Measurements from ENCODE around the gene SUN5.

The SUN5 gene

GRCh38 chr20:32980131-32980941 is 23.9 kb downstream of the SUN5 start:
- H3K4me3 ChIP-seq (ENCODE audit: low read length), result no peak overlapping the region
- no peaks in the 10 kb centered on the region for H3F3A ChIP-seq (ENCODE audit: control insufficient read depth, insufficient read depth)
- no peaks in the 10 kb centered on the region for H3K79me2 ChIP-seq (ENCODE audit: control insufficient read depth, low read length)
- H3K9me2 ChIP-seq (replicated peaks; ENCODE audit: control insufficient read depth, low read length), result no peaks in the 10 kb centered on the region
- no peak overlapping the region for H3K27ac ChIP-seq (ENCODE audit: low read depth, low read length)
- H3K36me3 ChIP-seq (ENCODE audit: control insufficient read depth, low read length), result no peaks in the 10 kb centered on the region
- TF ChIP-seq CTCF (IDR thresholded peaks at IDR 0.05; ENCODE audit: low read depth, low read length, poor library complexity, severe bottlenecking), result no peak
- no peak for TF ChIP-seq EZH2phosphoT487 (IDR thresholded peaks at IDR 0.05; ENCODE audit: borderline replicate concordance, low read length)
- 0 out of 2 replicates have a peak, but pooled peaks cover 3% of the 10 kb centered on the region for H3K27me3 ChIP-seq (ENCODE audit: control insufficient read depth, low read length)
- no peaks in the 10 kb centered on the region for H4K20me1 ChIP-seq (ENCODE audit: control insufficient read depth, insufficient read depth, low read depth, low read length)
- H3K4me1 ChIP-seq (ENCODE audit: control insufficient read depth, low read length), result no peaks in the 10 kb centered on the region
- H3K4me2 ChIP-seq (ENCODE audit: low read length), result no peak overlapping the region
- no peaks in the 10 kb centered on the region for H3K9me3 ChIP-seq (ENCODE audit: control insufficient read depth, insufficient read depth, low read length)

- no peaks in the 10 kb centered on the region for H3K9me3 ChIP-seq (ENCODE audit: control insufficient read depth, insufficient read depth, low read length)
- H3K27me3 ChIP-seq (ENCODE audit: control insufficient read depth, low read length), result 0 out of 2 replicates have a peak, but pooled peaks cover 3% of the 10 kb centered on the region
- TF ChIP-seq CTCF (IDR thresholded peaks at IDR 0.05; ENCODE audit: low read depth, low read length, poor library complexity, severe bottlenecking) (no peak), EZH2phosphoT487 (IDR thresholded peaks at IDR 0.05; ENCODE audit: borderline replicate concordance, low read length) (no peak)
- no peaks in the 10 kb centered on the region for H3K4me1 ChIP-seq (ENCODE audit: control insufficient read depth, low read length)
- no peaks in the 10 kb centered on the region for H3F3A ChIP-seq (ENCODE audit: control insufficient read depth, insufficient read depth)
- no peaks in the 10 kb centered on the region for H3K79me2 ChIP-seq (ENCODE audit: control insufficient read depth, low read length)
- no peaks in the 10 kb centered on the region for H4K20me1 ChIP-seq (ENCODE audit: control insufficient read depth, insufficient read depth, low read depth, low read length)
- H3K36me3 ChIP-seq (ENCODE audit: control insufficient read depth, low read length), result no peaks in the 10 kb centered on the region
- H3K4me3 ChIP-seq (ENCODE audit: low read length), result no peak overlapping the region
- no peak overlapping the region for H3K27ac ChIP-seq (ENCODE audit: low read depth, low read length)
- no peak overlapping the region for H3K4me2 ChIP-seq (ENCODE audit: low read length)
- no peaks in the 10 kb centered on the region for H3K9me2 ChIP-seq (replicated peaks; ENCODE audit: control insufficient read depth, low read length)
Measured at GRCh38 chr20:32979201-32979998, 24.8 kb downstream of the SUN5 start.

GRCh38 chr20:32978009-32978335 is 26.3 kb downstream of the SUN5 start:
- Histone ChIP-seq H3K27me3 (ENCODE audit: control insufficient read depth, low read length) (0 out of 2 replicates have a peak, but pooled peaks cover 3% of the 10 kb centered on the region), H3K9me2 (replicated peaks; ENCODE audit: control insufficient read depth, low read length) (no peaks in the 10 kb centered on the region), H3K27ac (ENCODE audit: low read depth, low read length) (no peak overlapping the region), H3K4me3 (ENCODE audit: low read length) (no peak overlapping the region), H3F3A (ENCODE audit: control insufficient read depth, insufficient read depth) (no peaks in the 10 kb centered on the region), H3K79me2 (ENCODE audit: control insufficient read depth, low read length) (no peaks in the 10 kb centered on the region), H3K4me2 (ENCODE audit: low read length) (no peak overlapping the region), H3K9me3 (ENCODE audit: control insufficient read depth, insufficient read depth, low read length) (no peaks in the 10 kb centered on the region), H3K4me1 (ENCODE audit: control insufficient read depth, low read length) (peaks cover 3% of the 10 kb centered on the region), H4K20me1 (ENCODE audit: control insufficient read depth, insufficient read depth, low read depth, low read length) (no peaks in the 10 kb centered on the region), H3K36me3 (ENCODE audit: control insufficient read depth, low read length) (no peaks in the 10 kb centered on the region)
- TF ChIP-seq EZH2phosphoT487 (IDR thresholded peaks at IDR 0.05; ENCODE audit: borderline replicate concordance, low read length) (no peak), CTCF (IDR thresholded peaks at IDR 0.05; ENCODE audit: low read depth, low read length, poor library complexity, severe bottlenecking) (no peak)

Measured in DOHH2 (cell line).